ENCODE measurements around the gene PDF.
A peak's percentile ranks its signal among the peaks of the same experiment; 100 is the strongest.

Gene PDF

DNA sequence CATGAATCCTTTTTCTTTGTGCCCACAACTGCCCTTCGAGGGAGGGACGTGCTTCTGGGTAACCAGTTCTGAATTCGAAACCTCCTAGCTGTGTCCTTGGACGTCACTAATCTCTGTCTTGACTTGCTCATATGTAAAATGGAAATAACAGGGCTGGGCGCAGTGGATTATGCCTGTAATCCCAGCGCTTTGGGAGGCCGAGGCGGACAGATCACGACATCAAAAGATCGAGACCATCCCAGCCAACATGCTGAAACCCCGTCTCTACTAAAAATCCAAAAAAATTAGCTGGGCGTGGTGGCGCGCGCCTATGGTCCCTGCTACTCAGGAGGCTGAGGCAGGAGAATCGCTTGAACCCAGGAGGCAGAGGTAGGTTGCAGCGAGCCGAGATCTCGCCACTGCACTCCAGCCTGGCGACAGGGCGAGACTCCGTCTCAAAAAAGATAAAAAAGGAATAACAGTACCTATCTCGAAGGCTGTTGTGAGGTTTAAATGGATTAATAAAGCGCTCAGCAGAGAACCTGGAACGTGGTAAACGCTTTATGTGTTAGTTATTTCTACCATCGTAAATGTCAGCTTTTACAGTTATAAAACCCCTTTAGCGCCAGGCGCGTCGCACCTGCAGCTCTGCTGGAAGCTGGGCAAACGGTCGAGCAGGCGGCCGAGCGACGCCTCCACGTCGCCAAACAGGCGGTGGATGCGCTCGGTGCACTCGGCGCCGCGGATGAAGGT is 8.3 kb upstream of the PDF start:
- no peak for DNase-seq (ENCODE audit: low spot score)
- TF ChIP-seq, protein P1, sequence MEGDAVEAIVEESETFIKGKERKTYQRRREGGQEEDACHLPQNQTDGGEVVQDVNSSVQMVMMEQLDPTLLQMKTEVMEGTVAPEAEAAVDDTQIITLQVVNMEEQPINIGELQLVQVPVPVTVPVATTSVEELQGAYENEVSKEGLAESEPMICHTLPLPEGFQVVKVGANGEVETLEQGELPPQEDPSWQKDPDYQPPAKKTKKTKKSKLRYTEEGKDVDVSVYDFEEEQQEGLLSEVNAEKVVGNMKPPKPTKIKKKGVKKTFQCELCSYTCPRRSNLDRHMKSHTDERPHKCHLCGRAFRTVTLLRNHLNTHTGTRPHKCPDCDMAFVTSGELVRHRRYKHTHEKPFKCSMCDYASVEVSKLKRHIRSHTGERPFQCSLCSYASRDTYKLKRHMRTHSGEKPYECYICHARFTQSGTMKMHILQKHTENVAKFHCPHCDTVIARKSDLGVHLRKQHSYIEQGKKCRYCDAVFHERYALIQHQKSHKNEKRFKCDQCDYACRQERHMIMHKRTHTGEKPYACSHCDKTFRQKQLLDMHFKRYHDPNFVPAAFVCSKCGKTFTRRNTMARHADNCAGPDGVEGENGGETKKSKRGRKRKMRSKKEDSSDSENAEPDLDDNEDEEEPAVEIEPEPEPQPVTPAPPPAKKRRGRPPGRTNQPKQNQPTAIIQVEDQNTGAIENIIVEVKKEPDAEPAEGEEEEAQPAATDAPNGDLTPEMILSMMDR (IDR thresholded peaks at IDR 0.05; ENCODE audit: extremely low read depth, missing control alignments), result no peak

DNA sequence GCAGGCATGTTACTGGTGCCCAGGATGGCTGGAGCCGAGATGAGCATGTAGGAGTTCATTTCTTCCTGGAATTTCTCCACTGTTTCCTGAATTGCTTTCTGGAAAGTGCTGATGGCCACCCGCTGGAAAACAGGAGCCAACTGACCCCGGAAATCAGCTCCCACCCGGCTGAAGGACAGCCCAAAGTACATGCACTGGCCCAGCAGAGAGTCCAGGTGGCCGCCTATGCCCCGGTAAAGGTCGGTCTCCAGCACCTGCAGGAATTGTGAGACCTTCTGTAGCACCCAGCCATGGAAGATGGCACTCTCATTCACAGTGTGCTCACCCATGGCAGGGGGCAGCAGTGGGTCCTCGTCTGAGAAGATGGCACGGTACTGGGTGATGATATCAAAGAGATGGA is 4.3 kb upstream of the PDF start:
- no peak for DNase-seq (ENCODE audit: low spot score)
- TF ChIP-seq, protein P1 (IDR thresholded peaks at IDR 0.05; ENCODE audit: extremely low read depth, missing control alignments), result no peak

DNA sequence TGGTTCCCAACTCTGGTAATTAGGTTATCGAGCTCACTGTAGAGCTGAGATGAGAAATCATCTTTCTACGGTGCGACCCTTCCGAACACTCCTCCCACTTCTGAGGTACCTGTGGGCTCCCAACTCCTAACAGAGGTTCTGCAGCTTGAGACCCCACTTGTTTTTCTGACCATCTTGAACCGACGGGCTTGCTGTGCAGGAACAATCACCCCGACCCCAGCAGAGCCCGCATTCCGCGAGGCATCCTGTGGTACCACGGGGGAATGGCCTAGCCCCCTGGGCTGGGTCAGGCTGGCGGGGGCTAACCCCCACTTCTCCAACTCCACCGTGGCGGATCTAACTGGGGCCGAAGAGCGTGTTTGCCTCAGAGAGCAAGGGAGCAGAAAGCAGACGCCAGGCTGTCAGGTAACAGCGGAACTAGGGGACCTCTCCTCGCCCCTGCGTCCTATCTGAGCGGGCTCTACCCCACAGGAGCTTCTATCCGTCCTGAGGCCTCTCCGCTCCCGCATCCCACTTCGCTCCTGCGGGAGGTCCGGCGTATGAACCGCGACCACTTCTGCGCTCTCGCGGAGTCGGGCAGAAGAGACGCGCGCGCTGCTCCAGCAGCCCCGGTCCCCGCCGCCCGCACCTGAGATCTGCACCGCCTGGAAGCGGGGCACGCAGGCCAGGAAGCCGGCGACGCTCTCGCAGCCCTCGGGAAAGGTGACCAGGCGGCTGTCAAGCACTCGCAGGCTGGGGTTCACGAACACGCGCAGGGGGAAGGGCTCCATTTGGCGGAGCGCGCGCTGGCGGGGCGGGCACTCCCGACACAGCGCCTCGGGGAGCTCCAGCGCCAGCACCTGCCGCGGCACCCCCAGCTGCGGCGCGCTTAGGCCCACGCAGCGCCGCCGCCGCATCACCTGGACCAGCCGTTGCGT is 761 bp downstream of the PDF start:
- TF ChIP-seq, protein P1 (IDR thresholded peaks at IDR 0.05; ENCODE audit: extremely low read depth, missing control alignments), result no peak
- peak; percentile 72 for DNase-seq (ENCODE audit: low spot score)

DNA sequence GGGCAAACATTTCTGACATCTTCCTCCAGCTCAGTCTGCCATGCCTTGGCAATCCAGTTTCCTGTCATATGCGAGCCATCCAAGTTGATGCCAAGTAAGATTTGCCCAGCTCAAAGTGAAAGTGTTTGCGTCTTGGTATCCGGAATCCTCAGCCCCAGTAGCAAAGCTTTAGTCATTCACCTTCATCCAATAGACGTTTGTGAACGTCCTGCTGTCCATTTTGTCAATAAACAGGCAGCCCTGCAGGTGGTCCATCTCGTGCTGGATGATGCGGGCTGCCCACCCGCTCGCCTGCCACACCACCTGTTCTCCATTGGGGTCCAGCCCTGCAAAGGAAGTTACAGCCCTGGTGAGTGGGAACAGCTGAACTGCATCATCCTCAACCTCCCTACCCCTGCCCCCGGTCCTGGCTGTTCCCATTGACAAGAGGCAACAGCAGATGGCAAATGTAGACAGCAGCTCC is 1.5 kb downstream of the PDF start:
- no peak for DNase-seq (ENCODE audit: low spot score)
- TF ChIP-seq, protein P1 (IDR thresholded peaks at IDR 0.05; ENCODE audit: extremely low read depth, missing control alignments), result no peak

DNA sequence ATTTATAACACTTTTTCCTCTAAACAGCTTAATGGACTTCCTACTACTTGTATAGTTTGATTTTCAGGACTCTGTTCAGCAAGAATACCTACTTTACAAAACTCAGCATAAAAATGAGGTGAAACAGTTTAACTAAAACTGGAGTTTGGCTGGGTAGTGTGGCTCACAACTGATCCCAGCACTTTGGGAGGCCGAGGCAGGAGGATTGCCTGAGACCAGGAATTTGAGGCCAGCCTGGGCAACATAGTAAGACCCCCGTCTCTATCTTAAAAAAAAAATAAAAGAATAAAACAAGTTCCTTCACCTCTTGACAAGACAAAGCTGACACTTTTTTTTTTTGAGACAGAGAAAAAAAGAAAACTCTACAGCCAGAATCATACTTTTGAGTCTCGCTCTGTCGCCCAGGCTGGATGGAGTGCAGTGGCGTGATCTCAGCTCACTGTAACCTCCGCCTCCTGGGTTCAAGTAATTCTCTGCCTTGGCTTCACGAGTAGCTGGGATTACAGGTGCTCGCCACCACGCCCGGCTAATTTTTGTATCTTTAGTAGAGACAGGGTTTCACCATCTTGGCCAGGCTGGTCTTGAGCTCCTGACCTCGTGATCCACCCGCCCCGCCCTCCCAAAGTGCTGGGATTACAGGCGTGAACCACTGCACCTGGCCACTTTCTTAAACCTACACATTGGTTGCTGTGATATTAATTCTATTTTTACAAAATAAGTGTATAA is 2.6 kb downstream of the PDF start:
- DNase-seq (ENCODE audit: low spot score), result no peak
- TF ChIP-seq, protein P1 (IDR thresholded peaks at IDR 0.05; ENCODE audit: extremely low read depth, missing control alignments), result no peak

DNA sequence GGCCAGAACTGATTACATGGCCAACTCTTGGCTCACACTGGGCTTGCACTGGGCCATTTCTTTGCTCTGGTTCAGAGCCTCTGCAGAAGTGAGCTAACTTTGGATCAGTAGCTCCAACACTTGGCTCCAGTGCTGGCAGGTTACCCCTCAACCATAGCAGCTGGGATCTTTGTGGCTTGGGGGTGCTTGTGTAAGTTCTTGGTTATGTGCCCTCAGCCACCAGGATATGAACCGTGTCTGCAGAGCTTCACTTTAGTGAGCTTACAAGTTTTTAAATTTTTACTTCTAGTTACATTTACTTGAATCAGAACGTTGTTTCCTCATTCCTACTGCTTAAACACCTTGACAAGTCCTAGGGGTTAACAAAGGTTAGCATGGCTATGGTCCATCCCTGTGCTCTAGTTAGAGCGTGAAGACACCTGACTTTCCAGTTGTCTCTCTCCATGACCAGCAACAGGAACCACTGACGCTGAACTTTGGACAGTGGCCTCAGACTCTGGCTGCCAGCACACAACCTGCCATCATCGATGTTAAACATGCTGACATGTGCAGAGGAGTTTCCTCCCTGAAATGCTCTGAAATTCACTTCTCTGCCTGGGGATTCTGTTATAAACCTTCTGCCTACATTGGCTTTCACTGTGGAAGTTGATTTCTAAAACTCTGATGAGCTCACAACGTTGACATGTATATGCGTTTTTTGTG is 4.1 kb downstream of the PDF start:
- no peak for DNase-seq (ENCODE audit: low spot score)
- TF ChIP-seq, protein P1 (IDR thresholded peaks at IDR 0.05; ENCODE audit: extremely low read depth, missing control alignments), result no peak
